GM12801 (cell line): Measurements from ENCODE around the gene LHX8.

Experiments used
- TF ChIP-seq, protein P1 (sequence below): IDR thresholded peaks from one replicate; pipeline ENCODE4 v1.5.1; 2011; ENCODE audit warnings: control low read depth; ENCODE audit not compliant: insufficient read length; ENCODE audit errors: extremely low read depth

LHX8 gene

DNA sequence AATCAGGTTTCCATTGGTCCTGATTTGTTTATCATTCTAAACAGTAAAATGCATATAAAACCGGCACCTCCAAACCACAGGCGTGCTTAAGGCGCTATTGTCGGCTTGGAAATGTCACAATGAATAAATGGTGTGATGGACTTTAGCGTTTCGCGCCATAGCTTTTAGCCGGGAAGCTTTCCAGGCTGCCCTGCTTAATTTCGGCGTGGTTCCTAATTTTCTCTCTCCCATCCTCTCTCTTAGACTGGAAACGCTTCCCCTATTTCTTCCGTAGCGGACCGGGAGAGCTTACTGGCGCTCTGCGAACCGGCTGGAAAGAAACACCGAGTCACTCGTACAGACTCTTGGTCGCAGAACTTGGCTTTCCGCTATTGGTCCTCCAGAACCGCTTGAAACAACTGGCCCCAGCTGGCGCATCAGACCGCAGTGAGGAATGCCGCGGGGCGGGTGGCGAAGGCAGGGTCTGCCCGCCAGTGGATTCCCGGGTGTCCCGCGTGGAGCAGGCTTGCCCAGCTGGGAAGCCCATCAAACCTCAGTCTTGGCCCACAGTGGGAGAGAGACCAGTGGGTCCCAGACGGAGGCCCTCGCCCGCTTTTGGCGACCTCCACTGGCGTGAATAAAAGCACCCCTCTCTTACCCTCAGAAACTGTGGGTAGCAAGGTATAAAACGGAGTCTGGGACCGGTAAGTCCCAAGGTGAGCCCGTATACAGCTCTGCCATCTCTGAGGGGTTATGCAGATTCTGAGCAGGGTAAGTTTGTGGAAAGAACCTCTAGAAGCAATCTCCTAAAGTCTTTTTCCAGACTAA is 4.0 kb upstream of the LHX8 start:
- TF ChIP-seq, protein P1, sequence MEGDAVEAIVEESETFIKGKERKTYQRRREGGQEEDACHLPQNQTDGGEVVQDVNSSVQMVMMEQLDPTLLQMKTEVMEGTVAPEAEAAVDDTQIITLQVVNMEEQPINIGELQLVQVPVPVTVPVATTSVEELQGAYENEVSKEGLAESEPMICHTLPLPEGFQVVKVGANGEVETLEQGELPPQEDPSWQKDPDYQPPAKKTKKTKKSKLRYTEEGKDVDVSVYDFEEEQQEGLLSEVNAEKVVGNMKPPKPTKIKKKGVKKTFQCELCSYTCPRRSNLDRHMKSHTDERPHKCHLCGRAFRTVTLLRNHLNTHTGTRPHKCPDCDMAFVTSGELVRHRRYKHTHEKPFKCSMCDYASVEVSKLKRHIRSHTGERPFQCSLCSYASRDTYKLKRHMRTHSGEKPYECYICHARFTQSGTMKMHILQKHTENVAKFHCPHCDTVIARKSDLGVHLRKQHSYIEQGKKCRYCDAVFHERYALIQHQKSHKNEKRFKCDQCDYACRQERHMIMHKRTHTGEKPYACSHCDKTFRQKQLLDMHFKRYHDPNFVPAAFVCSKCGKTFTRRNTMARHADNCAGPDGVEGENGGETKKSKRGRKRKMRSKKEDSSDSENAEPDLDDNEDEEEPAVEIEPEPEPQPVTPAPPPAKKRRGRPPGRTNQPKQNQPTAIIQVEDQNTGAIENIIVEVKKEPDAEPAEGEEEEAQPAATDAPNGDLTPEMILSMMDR = no peak

DNA sequence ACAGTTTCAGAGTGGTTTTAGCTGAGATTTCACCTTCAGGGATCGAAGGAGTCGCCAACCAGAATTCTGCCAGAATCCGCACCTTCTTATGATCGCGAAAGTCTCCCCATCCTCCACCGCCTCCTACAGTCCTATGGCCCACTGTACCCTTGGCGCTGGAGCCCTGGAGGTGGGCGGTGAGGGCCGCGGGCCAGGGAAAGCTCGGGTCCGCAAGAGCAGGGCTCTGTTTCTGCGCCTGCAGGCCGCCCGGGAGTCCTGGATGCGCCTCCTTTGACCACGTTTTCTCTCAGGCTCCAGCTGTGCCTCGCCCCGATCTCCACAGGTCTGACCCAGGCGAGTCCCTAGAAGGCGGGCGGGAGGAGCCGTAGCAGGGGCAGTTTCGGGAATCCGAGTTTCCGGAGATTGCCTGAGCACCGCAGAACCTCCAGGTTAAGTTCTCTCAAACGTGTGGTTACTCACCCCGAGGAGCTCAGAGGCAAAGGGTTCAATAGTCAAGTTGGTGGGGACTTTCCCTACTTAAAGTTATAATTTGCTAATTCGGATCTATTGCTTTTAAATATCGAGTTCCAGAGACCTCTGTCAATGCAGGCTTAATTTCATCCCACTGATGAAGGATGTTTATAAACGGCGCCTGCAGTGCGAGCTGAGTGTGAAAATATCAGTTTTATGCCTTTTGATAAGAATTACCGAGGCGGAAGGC is 3.2 kb upstream of the LHX8 start:
- TF ChIP-seq, protein P1 = no peak

DNA sequence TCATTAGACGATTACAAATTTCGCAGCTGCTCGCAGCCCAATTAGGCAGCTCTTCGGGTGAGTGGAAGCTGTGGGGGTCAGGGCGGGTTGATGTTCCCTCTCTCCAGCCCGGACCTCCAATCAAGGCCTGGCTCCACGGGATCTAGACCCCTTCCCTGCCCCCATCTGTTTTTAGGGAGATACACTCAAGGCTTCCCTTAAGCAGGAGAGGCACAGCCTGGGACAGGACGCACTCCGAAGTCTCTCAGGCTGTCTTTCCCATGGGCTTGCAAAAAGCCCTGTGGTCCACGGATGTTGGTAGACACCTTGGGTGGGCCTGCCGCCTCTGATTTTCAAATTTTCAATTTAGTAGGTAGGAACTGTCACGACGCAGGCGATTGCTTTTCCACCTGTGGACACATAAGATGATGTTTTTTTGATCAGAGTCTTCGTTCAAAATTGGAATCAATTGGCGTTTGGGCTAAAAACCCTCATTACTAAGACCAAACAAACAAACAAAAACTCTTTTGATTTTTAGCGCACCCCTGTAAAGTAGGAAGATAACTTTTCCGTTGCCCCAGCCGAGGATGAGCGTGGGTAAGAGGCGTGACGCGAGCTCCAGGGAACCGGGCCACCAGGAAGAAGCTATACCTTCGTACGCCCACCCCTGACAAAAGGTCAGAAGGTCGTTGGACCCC is 2.5 kb upstream of the LHX8 start:
- TF ChIP-seq, protein P1 = no peak

DNA sequence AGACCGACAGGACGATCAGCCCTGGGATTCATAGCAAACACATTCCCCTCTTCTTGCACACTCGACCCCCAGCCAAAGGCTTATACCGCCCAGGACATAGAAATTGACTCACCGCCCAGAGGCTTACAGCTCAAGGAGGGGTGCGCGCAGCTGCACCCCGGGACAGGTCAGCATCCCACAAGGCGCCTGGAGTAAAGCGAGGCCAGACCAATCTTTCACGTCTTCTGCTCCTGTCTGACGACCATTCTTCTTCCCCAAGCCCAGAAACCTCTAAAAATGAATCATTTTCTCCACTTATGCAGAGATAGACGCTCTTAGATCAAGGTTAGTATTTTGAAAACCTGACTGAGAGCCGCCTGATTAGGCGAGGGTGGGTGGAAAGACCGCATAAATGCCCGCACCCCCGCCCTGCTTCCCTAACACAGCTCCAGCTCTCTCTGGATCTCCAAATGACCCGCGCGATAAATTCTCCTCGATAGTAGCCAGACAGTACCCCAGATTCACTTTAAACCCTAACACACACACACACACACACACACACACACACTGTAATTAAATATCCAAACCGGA is 1.9 kb upstream of the LHX8 start:
- TF ChIP-seq, protein P1 = no peak

DNA sequence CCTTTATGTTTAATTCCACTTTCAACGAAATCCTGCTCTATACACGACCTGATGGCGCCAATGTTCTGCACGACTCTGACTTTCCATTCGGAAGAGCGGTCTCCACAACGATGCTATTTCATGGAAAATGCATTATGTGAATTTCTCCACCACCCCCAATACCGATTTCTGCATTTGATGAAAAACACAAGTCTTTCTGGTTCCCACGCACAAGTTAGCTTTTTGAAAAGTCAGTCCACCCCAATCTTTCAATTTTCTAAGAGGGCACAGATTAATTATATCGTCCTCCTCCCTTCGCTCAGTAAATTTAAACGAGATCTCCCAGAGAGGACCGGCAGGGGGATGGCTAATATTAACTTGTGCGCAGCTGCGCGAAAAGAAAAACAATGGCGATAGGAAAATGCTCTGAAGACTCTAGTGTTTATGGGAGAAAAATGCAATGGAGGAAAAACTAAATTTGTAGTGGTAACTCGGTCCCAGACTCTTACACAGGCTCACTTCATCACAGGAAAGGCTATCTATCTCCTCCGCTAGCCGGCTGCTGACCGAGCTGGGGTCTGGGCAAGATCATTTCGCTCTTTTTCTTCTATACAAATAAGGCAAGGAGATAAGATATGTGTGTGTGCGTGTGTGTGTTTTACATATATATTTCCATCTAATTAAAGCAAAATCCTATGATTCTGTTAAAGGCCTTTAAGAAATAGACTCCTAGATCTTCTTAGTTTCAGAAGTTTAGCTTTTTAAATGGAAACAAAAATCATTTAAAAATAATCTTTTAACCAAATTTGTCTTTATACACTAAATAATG is 1.2 kb upstream of the LHX8 start:
- TF ChIP-seq, protein P1 = no peak

DNA sequence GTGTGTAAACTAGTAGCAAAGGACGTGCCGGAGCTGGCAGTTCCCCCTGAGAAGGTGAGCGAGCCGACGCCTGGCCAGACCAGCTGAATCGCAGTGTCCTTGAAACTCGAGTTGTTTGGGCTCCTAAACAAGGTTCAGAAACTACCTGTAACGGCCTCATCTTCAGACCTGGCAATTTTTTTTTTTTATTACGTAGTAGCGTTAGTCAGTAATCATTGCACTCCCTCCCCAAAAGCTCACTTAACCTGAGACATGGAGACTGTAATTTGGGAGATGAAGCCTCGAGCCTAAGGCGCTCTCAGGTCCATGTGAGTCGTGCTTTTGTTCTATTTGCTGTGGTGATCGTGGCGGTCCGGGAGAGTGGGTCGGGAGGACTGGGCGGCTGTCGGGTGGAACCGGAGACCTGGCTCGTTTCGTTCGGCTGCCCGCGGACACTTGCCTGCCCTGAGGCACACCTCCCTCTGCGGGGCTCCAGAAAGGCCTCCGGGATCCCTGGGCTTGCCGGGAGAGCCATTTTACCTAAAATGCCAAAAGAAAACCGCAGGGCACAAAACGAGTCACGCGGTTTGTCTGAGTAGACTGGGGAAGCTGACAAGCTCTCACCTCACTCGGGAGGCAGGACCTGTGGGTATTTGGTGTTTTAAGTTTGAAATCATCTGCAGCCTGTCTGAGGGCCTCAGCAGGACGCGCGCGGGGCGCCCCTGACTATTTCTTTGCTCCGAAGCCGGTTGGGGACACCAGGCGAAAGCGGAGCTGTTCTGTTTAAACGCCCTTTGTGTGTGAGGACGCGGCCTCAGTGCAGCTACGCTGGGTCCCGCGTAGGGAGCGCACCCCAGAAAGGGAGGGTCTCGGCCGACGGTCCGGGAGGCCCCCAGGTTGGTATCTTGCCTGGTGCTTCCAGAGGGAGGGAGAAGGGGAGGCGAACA is 722 bp downstream of the LHX8 start:
- TF ChIP-seq, protein P1 = no peak
